Adrenal gland (tissue), 5 donors: ENCODE data around the gene SYNDIG1.

ENCODE experiments used
- CTCF ChIP-seq, 6 experiments: fragments of 450-650 bp in 4 of 6; fragments of 200-600 bp in 2 of 6; sonication (generic) in 1 of 6; IDR thresholded peaks; 1 replicate in 5 of 6; 2 replicates in 1 of 6; pipeline versions ENCODE4 v1.5.1 to v1.8.0; 2016 to 2021; ENCODE audit warnings: antibody characterized with exemption in 6 of 6, mild to moderate bottlenecking in 2 of 6, moderate library complexity in 1 of 6
- POLR2A ChIP-seq, 2 donors: fragments of 450-650 bp; IDR thresholded peaks; one replicate each; pipeline ENCODE4 v1.6.1; 2017; ENCODE audit warnings: antibody characterized with exemption in 2 of 2, mild to moderate bottlenecking in 2 of 2, moderate library complexity in 1 of 2
- donor health status: DM: no; HTN: no; CAD: no.

GRCh38 chr20:24577271-24577909, 108.0 kb downstream of the SYNDIG1 start:
- TF ChIP-seq CTCF (IDR thresholded peaks at IDR 0.05) (no peak), POLR2A (IDR thresholded peaks at IDR 0.05) (no peak)
